ENCODE data around the gene DHX30.

- TF ChIP-seq EZH2 (IDR thresholded peaks at IDR 0.05; ENCODE audit: borderline replicate concordance, low read length) (no peak), CTCF (IDR thresholded peaks at IDR 0.05; ENCODE audit: low read length) (no peak)
Observed at GRCh38 chr3:47848599-47849117, 45.7 kb downstream of the DHX30 start.
